H1 (cell line): Measurements from ENCODE around the gene CIC. TPM values are rescaled to one million over a fixed set of nuclear protein-coding genes. Genes with fewer than 3 reads are reported as not detected.
A peak's percentile ranks its signal among the peaks of the same experiment; 100 is the strongest.

ENCODE experiments used
- CTCF ChIA-PET: fragments of 300-600 bp; sonication (Branson Sonifier 250); formaldehyde crosslinking; loops from one replicate; lab custom pipeline; 2021; ENCODE audit not compliant: partially characterized antibody; lab: Charles Lee
- POLR2A ChIA-PET: fragments of 300-600 bp; sonication (Branson Sonifier 250); formaldehyde crosslinking; loops from one replicate; lab custom pipeline; 2021; ENCODE audit warnings: inconsistent platforms; ENCODE audit not compliant: partially characterized antibody; lab: Charles Lee
- DNase-seq, 2 experiments: peaks; one replicate each; pipeline versions ENCODE4 v3.0.0 to v3.0.0-alpha.2; 2010 to 2022; ENCODE audit warnings: low spot score in 2 of 2, low read depth in 1 of 2, mixed read lengths in 1 of 2
- FAIRE-seq: peaks from 2 replicates; lab custom pipeline; 2011; peaks lifted over from hg19 to GRCh38; lab: Jason Lieb, UNC
- H2AFZ ChIP-seq: 2 replicates; pipeline ENCODE4 v1.8.1; 2012; ENCODE audit warnings: low read length, inconsistent platforms
- H2AK5ac ChIP-seq: 2 replicates; pipeline ENCODE4 v1.6.1; 2013; ENCODE audit warnings: low read depth, low read length
- H2BK120ac ChIP-seq: replicated peaks from 2 replicates; pipeline ENCODE3; 2013; ENCODE audit warnings: low read depth, low read length, inconsistent platforms
- H2BK12ac ChIP-seq: 2 replicates; pipeline ENCODE4 v1.6.1; 2013; ENCODE audit warnings: low read depth, low read length
- H2BK15ac ChIP-seq: 2 replicates; pipeline ENCODE4 v1.6.1; 2013; ENCODE audit warnings: low read length
- H2BK20ac ChIP-seq: 2 replicates; pipeline ENCODE4 v1.6.1; 2013; ENCODE audit warnings: low read length
- H2BK5ac ChIP-seq: 2 replicates; pipeline ENCODE4 v1.6.1; 2013; ENCODE audit warnings: low read depth, low read length
- H3K14ac ChIP-seq: 2 replicates; pipeline ENCODE4 v1.6.1; 2013; ENCODE audit warnings: inconsistent platforms; ENCODE audit not compliant: insufficient read length
- H3K18ac ChIP-seq: 2 replicates; pipeline ENCODE4 v1.6.1; 2013; ENCODE audit warnings: low read length; ENCODE audit errors: extremely low read depth
- H3K23ac ChIP-seq: 2 replicates; pipeline ENCODE4 v1.6.1; 2013; ENCODE audit warnings: inconsistent platforms; ENCODE audit not compliant: insufficient read length
- H3K23me2 ChIP-seq: 2 replicates; pipeline ENCODE4 v1.6.1; 2013; ENCODE audit warnings: low read depth, low read length
- H3K27ac ChIP-seq: 2 replicates; pipeline ENCODE4 v1.6.1; 2011; ENCODE audit warnings: low read depth, low read length, inconsistent platforms
- H3K27me3 ChIP-seq, 4 experiments: replicated peaks in 1 of 4; 1 replicate in 1 of 4; 2 replicates in 3 of 4; pipeline versions ENCODE4 v1.6.1 to v1.8.1; 2011 to 2013; ENCODE audit warnings: low read length in 3 of 4, mild to moderate bottlenecking in 3 of 4, inconsistent platforms in 2 of 4, mixed read lengths in 2 of 4, moderate library complexity in 1 of 4; ENCODE audit not compliant: control insufficient read depth in 3 of 4, insufficient read depth in 3 of 4; ENCODE audit errors: extremely low read depth in 1 of 4
- H3K36me3 ChIP-seq, 4 experiments: 2 replicates each; pipeline versions ENCODE4 v1.6.1 to v1.8.1; 2011 to 2013; ENCODE audit warnings: mild to moderate bottlenecking in 4 of 4, low read length in 3 of 4, moderate library complexity in 2 of 4, control low read depth in 1 of 4, inconsistent platforms in 1 of 4; ENCODE audit not compliant: insufficient read depth in 4 of 4, control insufficient read depth in 2 of 4
- H3K4ac ChIP-seq: replicated peaks from 2 replicates; pipeline ENCODE3; 2013; ENCODE audit warnings: low read length, low read depth, mixed read lengths, inconsistent platforms; ENCODE audit not compliant: insufficient read length
- H3K4me1 ChIP-seq, 4 experiments: replicated peaks in 1 of 4; 1 replicate in 1 of 4; 2 replicates in 3 of 4; pipeline versions ENCODE4 v1.6.1 to v1.8.1; 2011 to 2013; ENCODE audit warnings: low read length in 3 of 4, inconsistent platforms in 2 of 4, mixed read lengths in 1 of 4; ENCODE audit not compliant: insufficient read depth in 4 of 4, control insufficient read depth in 3 of 4
- H3K4me2 ChIP-seq, 2 experiments: 2 replicates each; pipeline versions ENCODE4 v1.6.1 to v1.8.1; 2011 to 2013; ENCODE audit warnings: low read depth in 2 of 2, low read length in 2 of 2, control low read depth in 1 of 2, inconsistent platforms in 1 of 2, mild to moderate bottlenecking in 1 of 2; ENCODE audit not compliant: insufficient read depth in 1 of 2
- H3K4me3 ChIP-seq, 4 experiments: fragments of 200-600, 300-600 bp in 1 of 4; sonication (generic), shearing (Covaris generic), sonication (Bioruptor Twin) in 1 of 4; 2 replicates each; pipeline versions ENCODE4 v1.5.1 to v1.8.1; 2011 to 2016; ENCODE audit warnings: low read length in 4 of 4, low read depth in 3 of 4, control low read depth in 2 of 4, inconsistent platforms in 2 of 4, mild to moderate bottlenecking in 2 of 4, mixed read lengths in 1 of 4, moderate library complexity in 1 of 4; ENCODE audit not compliant: insufficient read depth in 2 of 4; ENCODE audit errors: extremely low read depth in 1 of 4
- H3K56ac ChIP-seq: replicated peaks from 2 replicates; pipeline ENCODE3; 2013; ENCODE audit warnings: low read depth, mild to moderate bottlenecking, mixed read lengths, low read length, inconsistent platforms; ENCODE audit not compliant: insufficient read length
- H3K79me1 ChIP-seq: 2 replicates; pipeline ENCODE4 v1.6.1; 2013; ENCODE audit warnings: low read depth, low read length, control low read depth
- H3K79me2 ChIP-seq, 2 experiments: 2 replicates each; pipeline versions ENCODE4 v1.6.1 to v1.8.1; 2012 to 2013; ENCODE audit warnings: low read length in 2 of 2, mild to moderate bottlenecking in 2 of 2, inconsistent platforms in 1 of 2; ENCODE audit not compliant: insufficient read depth in 2 of 2, control insufficient read depth in 1 of 2
- H3K9ac ChIP-seq, 4 experiments: replicated peaks in 1 of 4; 1 replicate in 1 of 4; 2 replicates in 3 of 4; pipeline versions ENCODE4 v1.6.1 to v1.8.1; 2011 to 2013; ENCODE audit warnings: low read depth in 3 of 4, low read length in 3 of 4, control low read depth in 2 of 4, mild to moderate bottlenecking in 2 of 4, moderate library complexity in 2 of 4, inconsistent platforms in 1 of 4; ENCODE audit errors: extremely low read depth in 1 of 4
- H3K9me3 ChIP-seq, 2 experiments: 2 replicates each; pipeline versions ENCODE4 v1.6.1 to v1.8.1; 2012 to 2013; ENCODE audit warnings: mild to moderate bottlenecking in 2 of 2, moderate library complexity in 2 of 2, control low read depth in 1 of 2, inconsistent platforms in 1 of 2, low read depth in 1 of 2, low read length in 1 of 2, mixed read lengths in 1 of 2; ENCODE audit not compliant: insufficient read depth in 2 of 2
- H4K20me1 ChIP-seq, 2 experiments: replicated peaks in 1 of 2; 2 replicates each; pipeline versions ENCODE3 to v1.8.1; 2011 to 2013; ENCODE audit warnings: inconsistent platforms in 2 of 2, low read length in 2 of 2, mild to moderate bottlenecking in 1 of 2; ENCODE audit not compliant: insufficient read depth in 2 of 2, control insufficient read depth in 1 of 2
- H4K5ac ChIP-seq: 2 replicates; pipeline ENCODE4 v1.6.1; 2013; ENCODE audit warnings: low read length, low read depth, mixed read lengths, inconsistent platforms; ENCODE audit not compliant: insufficient read length
- H4K8ac ChIP-seq: 2 replicates; pipeline ENCODE4 v1.8.0; 2013; ENCODE audit warnings: mild to moderate bottlenecking, moderate library complexity, low read length, inconsistent platforms; ENCODE audit not compliant: insufficient read depth; ENCODE audit errors: extremely low read depth
- H4K91ac ChIP-seq: replicated peaks from 2 replicates; pipeline ENCODE3; 2013; ENCODE audit warnings: low read length, mixed read lengths, inconsistent platforms; ENCODE audit not compliant: insufficient read length
- BACH1 ChIP-seq: IDR thresholded peaks from 2 replicates; pipeline ENCODE4 v1.6.1; 2012; ENCODE audit warnings: low read length, improper control_type of control experiment
- CREB1 ChIP-seq: IDR thresholded peaks from 2 replicates; pipeline ENCODE4 v1.6.1; 2012; ENCODE audit warnings: inconsistent platforms
- JUN ChIP-seq: IDR thresholded peaks from 2 replicates; pipeline ENCODE4 v1.6.1; 2011; ENCODE audit warnings: low read depth, mild to moderate bottlenecking, improper control_type of control experiment, low read length
- JUND ChIP-seq: IDR thresholded peaks from 2 replicates; pipeline ENCODE4 v1.6.1; 2011; ENCODE audit warnings: mild to moderate bottlenecking, improper control_type of control experiment, low read length
- RNF2 ChIP-seq: fragments of 200-900, 300-1000 bp; sonication (generic); IDR thresholded peaks from 2 replicates; pipeline ENCODE4 v1.7.1; 2016; ENCODE audit warnings: borderline replicate concordance, low read depth, mild to moderate bottlenecking, antibody characterized with exemption, low read length; ENCODE audit not compliant: poor library complexity, severe bottlenecking; ENCODE audit errors: missing control alignments
- TAF7 ChIP-seq: optimal IDR thresholded peaks from 2 replicates; pipeline ENCODE3; 2011; ENCODE audit warnings: low read depth, mild to moderate bottlenecking, inconsistent platforms, low read length, moderate library complexity, borderline replicate concordance
- WGBS, 2 experiments: shearing (Covaris generic) in 1 of 2; methylation state at CpG; one replicate each; pipeline versions ENCODE4 v1.1.6 to v1.1.7; 2013 to 2015; ENCODE audit warnings: low lambda C conversion rate in 2 of 2, mixed read lengths in 2 of 2, inconsistent platforms in 1 of 2, low coverage in 1 of 2, missing lambda C conversion rate in 1 of 2; ENCODE audit not compliant: insufficient replicate concordance in 2 of 2, insufficient coverage in 1 of 2, insufficient read length in 1 of 2; ENCODE audit errors: extremely low coverage in 1 of 2, missing lambda C conversion rate in 1 of 2; 5-methylcytosine and 5-hydroxymethylcytosine counted together
- polyA plus RNA-seq, 7 experiments: library from polyadenylated mRNA; depleted of rRNA in 3 of 7; stranded (reverse) in 5 of 7; unstranded in 2 of 7; fragments of >200 nt in 5 of 7; fragments of 200-250 nt in 2 of 7; gene quantifications; 1 replicate in 5 of 7; 2 replicates in 1 of 7; 4 replicates in 1 of 7; pipeline versions ENCODE4 v1.2.1 to v1.2.3, GENCODE V29; 2011 to 2013; ENCODE audit warnings: missing spikeins in 2 of 7, mixed read lengths in 2 of 7
- total RNA-seq: library from RNA; stranded (reverse); fragmentation: NEBNext Ultra II Directional; extraction: Animal tissue kit (Norgen Biotek cat#: 25700); gene quantifications from 2 replicates; pipeline ENCODE4 v1.2.1, GENCODE V29; 2021

The CIC gene
- total and polyA plus RNA-seq, 2 of the 8 experiments (the other 6 are each of a cell fraction or from before 2014, with no cell fraction given): 13.2 to 43.6 TPM

DNA sequence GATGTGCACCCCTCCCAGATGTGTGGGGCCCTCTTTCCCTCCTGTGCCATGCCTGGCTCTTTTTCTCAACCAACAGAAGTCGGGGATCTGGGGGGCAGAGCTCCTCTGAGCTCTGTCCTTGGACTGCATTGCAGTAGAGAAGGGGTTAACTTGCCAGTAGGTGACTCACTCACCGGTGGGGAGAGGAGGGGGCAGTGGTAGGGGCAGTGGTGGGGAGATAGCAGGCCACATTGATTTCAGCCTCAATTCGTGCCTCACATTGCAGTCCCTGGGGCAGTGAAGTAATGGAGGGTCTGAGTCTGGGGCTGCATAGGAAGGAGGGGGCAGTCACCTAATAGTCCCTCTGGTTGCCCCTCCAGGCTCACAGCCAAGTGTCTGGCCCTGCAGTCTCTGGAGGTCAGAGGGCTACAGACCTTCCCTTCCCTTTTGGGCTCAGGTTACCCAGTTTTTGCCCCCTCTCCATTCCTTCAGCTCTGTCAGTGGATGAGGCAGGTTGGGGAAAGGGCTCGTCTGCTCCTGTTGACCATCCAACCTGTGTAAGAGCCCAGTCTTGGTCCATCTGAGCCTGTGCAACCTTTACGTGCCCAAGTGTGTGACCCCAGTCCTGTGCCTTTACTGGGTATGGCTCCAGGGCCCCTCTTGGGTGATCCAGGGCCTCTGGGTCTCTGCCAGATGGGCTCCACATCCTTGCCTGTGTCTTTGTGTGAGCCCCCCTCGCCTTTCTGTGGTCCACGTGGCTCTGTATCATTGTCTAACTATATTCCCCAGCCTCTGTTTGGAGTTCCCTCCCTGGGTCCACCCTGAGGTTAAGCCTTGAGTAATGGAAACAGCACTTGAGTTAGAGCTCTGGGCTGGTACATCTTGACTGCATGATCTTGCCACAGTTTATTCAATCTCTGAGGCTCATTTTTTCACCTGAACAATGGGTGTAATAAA is 13.0 kb downstream of the CIC start:
- Histone ChIP-seq H4K5ac (peak overlapping the region; percentile 7), H4K8ac (no peak overlapping the region), H3K27ac (0 out of 2 replicates have a peak overlapping the region, but pooled peaks have one; percentile 14), H4K91ac (peak overlapping the region; percentile 81), H2AFZ (no peak overlapping the region), H3K18ac (peak overlapping the region; percentile 88), H3K9ac (no peak overlapping the region; a peak in 1 of 7 replicates), H3K23ac (no peak overlapping the region), H3K4me3 (peak overlapping the region; percentile 14 to 81 (median 52); a peak in 5 of 8 replicates), H2BK5ac (peak overlapping the region; percentile 89; the same call in 1 of the 2 replicates), H3K23me2 (peaks cover 30% of the 10 kb centered on the region), H3K79me1 (peaks cover 21% of the 10 kb centered on the region), H3K9me3 (no peaks in the 10 kb centered on the region), H2AK5ac (no peak overlapping the region; the same call in 1 of the 2 replicates), H3K14ac (no peak overlapping the region), H3K79me2 (peaks cover 0 to 22% of the 10 kb centered on the region in 2 experiments; a peak in 2 of 4 replicates), H3K4ac (peak overlapping the region; percentile 17), H2BK20ac (peak overlapping the region; percentile 74), H3K27me3 (no peaks in the 10 kb centered on the region), H2BK15ac (peak overlapping the region; percentile 61), H2BK120ac (peak overlapping the region; percentile 30), H2BK12ac (peak overlapping the region; percentile 69; the same call in 1 of the 2 replicates), H3K56ac (no peak overlapping the region), H3K4me1 (peaks cover 9 to 46% (median 29%) of the 10 kb centered on the region in 4 experiments), H3K4me2 (peak overlapping the region; percentile 81 to 96), H3K36me3 (peaks cover 0 to 4% (median 2%) of the 10 kb centered on the region in 4 experiments; a peak in 3 of 8 replicates), H4K20me1 (peaks cover 3 to 14% of the 10 kb centered on the region in 2 experiments)
- DNase-seq (peak in 1 of 2 experiments; percentile 68), FAIRE-seq (no peak)
- 31% methylated on average over 7 of the region's 7 CpGs; no CpG with 5 or more reads in 1 of the 2 experiments for WGBS, 2 experiments
- CTCF ChIA-PET: interaction anchor here (0.5 to 7.4 kb wide), 10 partner anchors 8 to 173 kb away, joined by 3 to 260 read pairs (median 4); partner anchors contain the start of gene GSK3A
- POLR2A ChIA-PET: interaction anchor here (0.6 to 6.5 kb wide), 16 partner anchors 8 to 206 kb away, joined by 3 to 68 read pairs (median 4); partner anchors contain the start of genes CIC, ERF, PAFAH1B3 and PRR19
- TF ChIP-seq BACH1: 0 out of 2 replicates have a peak, but pooled peaks have one; percentile 3
- 0 out of 2 replicates have a peak, but pooled peaks have one; percentile 46 for TF ChIP-seq JUN
- peak; percentile 34 for TF ChIP-seq TAF7
- no peak for TF ChIP-seq CREB1
- TF ChIP-seq RNF2: no peak
- TF ChIP-seq JUND: peak; percentile 96
